Measurements from ENCODE around the gene USH2A.

The USH2A gene

DNA sequence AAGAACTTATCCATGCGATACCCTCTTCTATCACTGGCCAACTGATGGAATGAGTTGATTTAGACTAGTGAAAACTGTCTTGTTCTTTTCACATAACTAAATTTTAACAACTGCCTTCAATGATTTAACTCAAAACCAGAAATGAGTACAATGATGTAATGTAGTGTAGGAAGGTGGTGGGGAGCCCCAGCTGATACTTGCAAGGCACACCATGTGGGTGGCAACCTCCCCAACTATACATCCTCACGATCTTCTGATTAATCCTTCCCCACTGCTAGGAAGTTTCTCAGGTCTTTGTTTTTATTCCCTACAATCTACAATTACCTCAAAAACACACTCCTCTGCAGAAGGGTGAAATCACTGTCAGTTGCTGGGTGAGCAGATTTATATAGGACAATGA is 755.5 kb downstream of the USH2A start:
- DNase-seq = no peak

GRCh38 chr1:215665215-215665614 is 758.0 kb downstream of the USH2A start:
- DNase-seq = no peak

GRCh38 chr1:215661033-215661432 is 762.2 kb downstream of the USH2A start:
- no peak for DNase-seq

DNA sequence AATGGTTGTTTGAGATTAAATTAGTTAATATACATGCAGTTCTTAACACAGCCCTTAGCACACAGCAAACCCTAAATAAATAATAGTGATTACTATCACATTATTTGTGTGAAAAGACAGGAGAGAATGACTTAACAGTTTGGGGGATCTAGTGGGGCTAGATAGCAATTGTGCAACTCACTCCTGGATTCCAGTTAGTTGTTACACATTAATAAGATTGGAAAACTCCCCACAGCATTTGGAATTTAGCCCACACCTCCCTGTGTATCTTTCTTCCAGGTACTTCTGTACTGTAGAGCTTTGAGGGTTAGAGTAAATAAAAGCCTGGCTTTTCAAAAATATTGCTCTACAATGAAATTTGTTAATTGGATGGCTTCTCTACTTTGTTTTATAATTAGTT is 763.0 kb downstream of the USH2A start:
- DNase-seq = no peak

- no peak for DNase-seq
These were observed 766.2 kb downstream of the USH2A start for GRCh38 chr1:215657047-215657446.

DNA sequence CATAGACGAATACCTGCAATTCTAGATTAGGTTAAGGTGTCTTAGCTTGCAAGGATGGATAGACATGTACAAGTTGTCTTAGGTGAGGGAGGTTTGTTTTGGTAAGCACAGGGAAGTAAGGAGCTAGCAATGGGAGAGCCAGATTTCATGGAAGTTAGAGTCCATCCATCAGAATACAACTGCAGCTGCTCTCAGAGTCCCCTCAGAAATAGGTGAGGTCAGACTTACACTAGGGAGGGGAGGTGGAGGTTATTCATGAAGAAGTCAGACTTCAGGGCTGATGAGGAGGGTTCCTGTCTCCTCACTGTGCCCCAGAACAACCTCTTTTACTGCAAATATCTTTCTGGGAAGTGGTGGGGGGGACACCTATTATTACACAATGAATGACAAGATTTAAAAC is 770.9 kb downstream of the USH2A start:
- DNase-seq = no peak

GRCh38 chr1:215651867-215652266 is 771.4 kb downstream of the USH2A start:
- no peak for DNase-seq

GRCh38 chr1:215650446-215651149 is 772.6 kb downstream of the USH2A start:
- no peak for DNase-seq

DNA sequence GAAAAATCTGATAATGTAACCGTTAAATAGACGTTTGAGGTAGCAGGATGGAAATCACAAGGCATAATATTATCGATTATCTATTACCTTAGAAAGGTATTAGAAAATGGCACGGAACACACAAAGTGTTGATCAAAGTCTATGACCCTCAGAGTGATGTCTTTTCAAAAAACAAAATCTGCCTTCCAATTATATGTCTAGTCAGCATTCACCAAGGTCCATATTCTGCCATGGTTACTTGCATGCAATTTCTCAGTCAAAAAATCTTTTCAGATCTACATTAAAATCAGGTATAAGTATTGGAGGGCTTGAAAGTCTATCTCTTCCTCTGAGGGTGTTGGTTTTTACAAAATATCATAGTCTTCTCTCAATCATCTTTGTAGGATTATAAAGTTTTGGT is 774.3 kb downstream of the USH2A start:
- no peak for DNase-seq

GRCh38 chr1:215647738-215648137 is 775.5 kb downstream of the USH2A start:
- DNase-seq = no peak

- DNase-seq = no peak
These were observed 777.4 kb downstream of the USH2A start for GRCh38 chr1:215645861-215646260.

DNA sequence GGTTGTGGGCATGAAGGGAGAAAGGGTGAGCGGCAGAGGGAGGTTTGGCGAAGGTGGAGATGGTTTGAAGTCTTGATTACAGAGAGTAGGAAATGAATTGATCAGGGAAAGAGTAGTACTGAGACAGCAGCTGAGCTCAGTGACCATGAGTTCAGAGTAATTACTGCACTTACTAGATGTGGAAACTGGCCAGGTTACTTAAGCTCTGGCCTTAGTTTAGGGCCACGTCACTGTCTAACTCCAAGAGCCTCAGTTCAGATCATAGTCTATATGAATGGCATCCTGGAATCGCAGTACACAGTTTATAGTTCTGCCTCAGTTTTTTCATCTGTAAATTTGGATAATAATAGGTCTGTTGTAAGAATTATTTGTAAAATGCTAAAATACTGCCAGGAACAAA is 778.1 kb downstream of the USH2A start:
- DNase-seq = no peak

DNA sequence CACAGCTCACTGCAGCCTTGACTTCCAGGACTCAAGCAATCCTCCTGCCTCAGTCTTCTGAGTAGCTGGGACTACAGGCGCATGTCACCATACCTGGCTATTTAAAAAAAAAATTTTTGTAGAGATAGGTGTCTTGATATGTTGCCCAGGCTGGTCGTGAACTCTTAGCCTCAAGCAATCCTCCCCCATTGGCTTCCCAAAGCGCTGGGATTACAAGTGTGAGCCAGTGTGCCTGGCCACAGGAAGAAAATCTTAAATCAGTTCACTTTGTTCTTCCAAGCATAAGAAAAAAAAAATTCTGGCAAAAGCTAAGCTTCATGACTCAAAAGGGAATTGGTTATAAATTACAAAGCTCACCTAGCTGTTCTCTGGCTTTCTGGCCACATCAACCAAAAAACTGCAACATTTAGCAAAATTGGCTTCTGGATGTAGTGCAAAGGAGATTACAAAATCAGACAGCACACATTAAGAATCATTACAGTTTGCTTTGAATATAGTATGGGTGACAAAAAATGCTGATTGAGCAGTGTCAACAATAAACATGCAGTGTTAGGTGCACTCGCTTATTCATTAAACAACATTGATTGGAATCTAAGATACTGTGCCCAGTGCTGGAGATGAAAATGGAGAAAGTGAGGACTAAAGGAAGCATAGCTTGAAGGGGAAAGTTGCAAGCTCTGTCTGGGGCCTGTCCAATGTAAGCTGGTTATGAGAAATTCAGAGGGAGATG is 779.5 kb downstream of the USH2A start:
- no peak for DNase-seq

GRCh38 chr1:215640429-215641148 is 782.7 kb downstream of the USH2A start:
- DNase-seq = no peak

GRCh38 chr1:215637041-215637573 is 786.1 kb downstream of the USH2A start:
- no peak for DNase-seq

- no peak for DNase-seq
These were observed 786.8 kb downstream of the USH2A start for GRCh38 chr1:215636258-215636965.

- no peak for DNase-seq
These were observed 787.4 kb downstream of the USH2A start for GRCh38 chr1:215635827-215636226.

GRCh38 chr1:215631489-215631888 is 791.8 kb downstream of the USH2A start:
- DNase-seq = no peak

DNA sequence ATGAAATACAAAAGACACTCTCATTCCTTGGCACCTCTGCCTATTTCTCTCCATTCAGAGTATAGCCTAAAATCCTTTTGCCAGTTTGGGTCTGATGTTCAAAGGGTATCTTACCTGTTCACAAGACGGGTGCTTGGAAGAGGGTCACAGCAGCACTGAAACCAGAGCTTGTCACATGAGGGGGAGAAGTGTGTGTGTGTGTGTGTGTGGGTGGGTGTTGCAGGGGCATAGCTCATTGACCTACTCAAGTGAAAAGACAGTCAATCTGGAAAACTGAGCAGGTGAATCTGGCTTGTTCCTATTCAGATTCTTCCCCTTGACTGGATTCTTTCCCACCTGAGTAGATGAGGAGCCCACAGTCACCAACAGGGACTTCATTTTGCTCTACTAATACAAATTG is 792.2 kb downstream of the USH2A start:
- no peak for DNase-seq

GRCh38 chr1:215625949-215626348 is 797.3 kb downstream of the USH2A start:
- DNase-seq = no peak

DNA sequence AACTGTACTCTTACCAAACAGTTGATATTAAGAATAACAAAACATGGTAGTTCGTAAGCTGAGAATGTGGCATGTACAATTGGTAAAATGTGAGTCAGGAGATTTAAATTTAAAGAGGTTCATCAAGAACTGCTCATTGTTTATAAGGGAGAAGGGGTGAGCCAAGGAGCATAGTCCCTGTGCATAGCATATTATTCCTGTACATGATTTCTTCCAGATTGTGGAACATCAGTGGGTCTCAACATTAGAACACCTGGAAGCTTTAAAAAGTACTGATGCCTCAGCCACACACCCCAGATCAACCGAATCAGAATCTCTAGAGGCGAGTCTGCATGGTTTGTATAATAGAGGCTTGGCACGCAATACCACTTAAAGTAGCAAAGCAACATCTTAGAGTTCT is 800.1 kb downstream of the USH2A start:
- no peak for DNase-seq

DNA sequence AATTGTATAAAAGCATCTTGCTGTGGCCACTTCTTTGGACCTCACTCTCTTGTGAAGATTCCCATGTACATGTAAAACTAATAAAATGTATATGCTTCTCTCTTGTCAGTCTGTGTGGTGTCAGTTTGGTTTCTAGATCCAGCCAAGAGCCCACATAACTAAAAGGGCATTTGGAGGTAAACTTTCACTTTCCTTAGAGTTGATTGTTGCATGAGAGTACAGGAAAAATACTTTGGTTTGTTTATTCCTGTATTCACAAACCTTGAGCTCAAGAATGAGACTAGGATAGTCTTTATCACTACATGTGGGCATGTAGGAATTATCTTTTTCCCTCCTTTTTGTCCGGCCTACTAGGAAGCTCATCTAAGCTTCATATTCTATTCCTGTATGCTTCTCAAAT is 805.3 kb downstream of the USH2A start:
- DNase-seq = no peak

DNA sequence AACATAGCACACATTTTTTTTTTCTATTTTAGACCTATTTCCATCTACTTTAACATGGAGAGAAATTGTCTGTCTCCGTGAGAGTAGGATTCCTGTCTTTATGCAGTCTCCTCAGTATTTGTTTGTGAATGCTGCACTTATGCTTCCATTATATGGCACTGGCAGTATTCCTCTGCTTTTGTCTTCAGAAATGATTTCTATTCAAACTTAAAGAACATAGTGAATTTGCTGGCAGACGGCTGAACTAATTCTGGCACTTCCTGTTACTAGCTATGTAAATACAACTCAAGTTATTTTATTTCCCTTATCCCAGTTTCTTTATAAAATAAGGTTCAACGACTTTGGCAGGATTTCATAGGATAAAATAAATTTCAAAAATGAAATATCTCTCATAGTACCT is 810.9 kb downstream of the USH2A start:
- no peak for DNase-seq

Measured in suppressor macrophage treated with lipopolysaccharide for 4 hours (primary cell).